WTC11 (cell line): ENCODE measurements around the gene QKI.

Experiments used
- CBFB ChIP-seq: sonication (generic); formaldehyde crosslinking; IDR thresholded peaks from 2 replicates; pipeline ENCODE4 v1.8.1; 2022; ENCODE audit warnings: mild to moderate bottlenecking, low read depth, missing genetic modification reagents
- CTCF ChIP-seq: fragments of 200-600 bp; IDR thresholded peaks from 2 replicates; pipeline ENCODE4 v1.8.0; 2022; ENCODE audit warnings: antibody characterized with exemption
- ETV6 ChIP-seq: sonication (generic); formaldehyde crosslinking; IDR thresholded peaks from 2 replicates; pipeline ENCODE4 v1.8.1; 2022; ENCODE audit warnings: mild to moderate bottlenecking, missing genetic modification reagents
- HMGXB4 ChIP-seq: sonication (generic); formaldehyde crosslinking; IDR thresholded peaks from 2 replicates; pipeline ENCODE4 v1.8.1; 2023; ENCODE audit warnings: mild to moderate bottlenecking, moderate library complexity, missing genetic modification reagents
- MXD4 ChIP-seq: fragments of 250-450 bp; sonication (Bioruptor Pico); IDR thresholded peaks from 2 replicates; pipeline ENCODE4 v1.8.0; 2021; ENCODE audit warnings: mild to moderate bottlenecking, moderate library complexity, borderline replicate concordance
- NFE2L1 ChIP-seq: sonication (generic); formaldehyde crosslinking; IDR thresholded peaks from 2 replicates; pipeline ENCODE4 v1.8.1; 2023; ENCODE audit warnings: missing genetic modification reagents
- NR1H2 ChIP-seq: sonication (generic); formaldehyde crosslinking; IDR thresholded peaks from 2 replicates; pipeline ENCODE4 v1.9.0; 2021; ENCODE audit warnings: mild to moderate bottlenecking, moderate library complexity, missing genetic modification reagents
- ZNF281 ChIP-seq: sonication (generic); formaldehyde crosslinking; IDR thresholded peaks from 2 replicates; pipeline ENCODE4 v1.8.0; 2023; ENCODE audit warnings: mild to moderate bottlenecking, missing genetic modification reagents

- TF ChIP-seq CTCF (no peak), HMGXB4 (no peak), ZNF281 (CRISPR knock-in tag) (no peak), MXD4 (CRISPR knock-in tag) (no peak), NFE2L1 (no peak), NR1H2 (CRISPR knock-in tag) (no peak), CBFB (CRISPR knock-in tag) (no peak), ETV6 (CRISPR knock-in tag) (no peak)
Observed at GRCh38 chr6:163583558-163583957, 169.0 kb downstream of the QKI start.
